Skin epidermis (tissue), 12 donors: ENCODE results near the gene FGF19.
"Not testable (repeated sequence)": the region's sequence is repeated elsewhere in the genome, so short reads cannot be mapped to it uniquely, and the experiment has no call there.

Experiments
- H3K27ac ChIP-seq, 21 experiments: fragments of 200-600 bp; sonication (generic) in 11 of 21; one replicate each; pipeline ENCODE4 v1.5.0; 2020; ENCODE audit warnings: mild to moderate bottlenecking in 3 of 21, inconsistent platforms in 2 of 21, moderate library complexity in 2 of 21
- H3K4me3 ChIP-seq, 7 experiments: fragments of 200-600 bp; sonication (generic) in 2 of 7; one replicate each; pipeline ENCODE4 v1.5.0; 2020; ENCODE audit warnings: inconsistent platforms in 2 of 7, mild to moderate bottlenecking in 2 of 7, moderate library complexity in 1 of 7

Gene FGF19

GRCh38 chr11:69698362-69698761, 5.5 kb downstream of the FGF19 start:
- no peak overlapping the region for H3K27ac ChIP-seq
- no peak overlapping the region for H3K4me3 ChIP-seq

GRCh38 chr11:69697861-69698260, 6.0 kb downstream of the FGF19 start:
- Histone ChIP-seq H3K27ac (no peak overlapping the region), H3K4me3 (no peak overlapping the region)

GRCh38 chr11:69697469-69697843, 6.4 kb downstream of the FGF19 start:
- H3K4me3 ChIP-seq = no peak overlapping the region
- no peak overlapping the region for H3K27ac ChIP-seq

- H3K27ac ChIP-seq = no peak overlapping the region
- no peak overlapping the region for H3K4me3 ChIP-seq
Observed at GRCh38 chr11:69696749-69697468, 6.9 kb downstream of the FGF19 start.

- not testable (repeated sequence) for H3K27ac ChIP-seq, H3K4me3 ChIP-seq
Observed at GRCh38 chr11:69695995-69696394, 7.8 kb downstream of the FGF19 start.

GRCh38 chr11:69695581-69695980, 8.2 kb downstream of the FGF19 start:
- no peak overlapping the region for H3K4me3 ChIP-seq

GRCh38 chr11:69694781-69695180, 9.0 kb downstream of the FGF19 start:
- no peak overlapping the region for H3K4me3 ChIP-seq
- no peak overlapping the region for H3K27ac ChIP-seq

More at GRCh38 chr11:69695581-69695980, 8.2 kb downstream of the FGF19 start:
- no peak overlapping the region for H3K27ac ChIP-seq

- no peak overlapping the region for H3K4me3 ChIP-seq
- no peak overlapping the region for H3K27ac ChIP-seq
Observed at GRCh38 chr11:69692422-69692821, 11.4 kb downstream of the FGF19 start.

- no peak overlapping the region for H3K27ac ChIP-seq
- no peak overlapping the region for H3K4me3 ChIP-seq
Observed at GRCh38 chr11:69691463-69691862, 12.4 kb downstream of the FGF19 start.

- no peak overlapping the region for H3K4me3 ChIP-seq
- no peak overlapping the region for H3K27ac ChIP-seq
Observed at GRCh38 chr11:69689484-69690319, 14.1 kb downstream of the FGF19 start.

GRCh38 chr11:69687969-69688771, 15.7 kb downstream of the FGF19 start:
- not testable (repeated sequence) for H3K27ac ChIP-seq, H3K4me3 ChIP-seq

GRCh38 chr11:69686856-69687255, 17.0 kb downstream of the FGF19 start:
- H3K4me3 ChIP-seq = no peak overlapping the region
- H3K27ac ChIP-seq = no peak overlapping the region

- H3K4me3 ChIP-seq = no peak overlapping the region
- H3K27ac ChIP-seq = no peak overlapping the region
Observed at GRCh38 chr11:69686452-69686851, 17.4 kb downstream of the FGF19 start.

- Histone ChIP-seq H3K27ac (no peak overlapping the region), H3K4me3 (no peak overlapping the region)
Observed at GRCh38 chr11:69685348-69685747, 18.5 kb downstream of the FGF19 start.

GRCh38 chr11:69684651-69685050, 19.2 kb downstream of the FGF19 start:
- no peak overlapping the region for H3K27ac ChIP-seq
- H3K4me3 ChIP-seq = no peak overlapping the region

- no peak overlapping the region for H3K27ac ChIP-seq
- H3K4me3 ChIP-seq = no peak overlapping the region
Observed at GRCh38 chr11:69683764-69684333, 20.0 kb downstream of the FGF19 start.

- Histone ChIP-seq H3K4me3 (no peak overlapping the region), H3K27ac (no peak overlapping the region)
Observed at GRCh38 chr11:69682681-69683326, 21.0 kb downstream of the FGF19 start.

GRCh38 chr11:69682221-69682620, 21.6 kb downstream of the FGF19 start:
- Histone ChIP-seq H3K4me3 (no peak overlapping the region), H3K27ac (no peak overlapping the region)

- Histone ChIP-seq H3K4me3 (no peak overlapping the region), H3K27ac (no peak overlapping the region)
Observed at GRCh38 chr11:69680688-69681087, 23.1 kb downstream of the FGF19 start.

- no peak overlapping the region for H3K27ac ChIP-seq
- no peak overlapping the region for H3K4me3 ChIP-seq
Observed at GRCh38 chr11:69677749-69678148, 26.1 kb downstream of the FGF19 start.
